Activated naive CD4-positive, alpha-beta T cell treated with anti-CD3 and anti-CD28 coated beads, Interleukin-2, amount 10 ng/mL, durations not matched to agents 7 days and 5 days (primary cell): ENCODE results near the gene SMU1.

ENCODE experiments used
- CTCF ChIA-PET: fragments of 350-600 bp; sonication (Branson Sonifier 250); formaldehyde crosslinking; loops from one replicate; lab custom pipeline; 2021; ENCODE audit warnings: antibody characterized with exemption; lab: Charles Lee
- DNase-seq: peaks from one replicate; pipeline ENCODE4 v3.0.0-alpha.2; 2020
- H3K27ac Mint-ChIP-seq: one replicate; pipeline ENCODE4 v1.8.0; 2021; ENCODE audit warnings: mild to moderate bottlenecking, moderate library complexity, mixed read lengths
- H3K27me3 Mint-ChIP-seq: one replicate; pipeline ENCODE4 v1.8.0; 2021; ENCODE audit warnings: mild to moderate bottlenecking, mixed read lengths
- H3K36me3 Mint-ChIP-seq: one replicate; pipeline ENCODE4 v1.8.0; 2021; ENCODE audit warnings: mixed read lengths
- H3K4me1 Mint-ChIP-seq: one replicate; pipeline ENCODE4 v1.8.0; 2021; ENCODE audit warnings: mixed read lengths
- H3K4me3 Mint-ChIP-seq: one replicate; pipeline ENCODE4 v1.8.0; 2021; ENCODE audit warnings: mild to moderate bottlenecking, moderate library complexity, mixed read lengths
- H3K9me3 Mint-ChIP-seq: one replicate; pipeline ENCODE4 v1.8.0; 2021; ENCODE audit warnings: mixed read lengths

The SMU1 gene

DNA sequence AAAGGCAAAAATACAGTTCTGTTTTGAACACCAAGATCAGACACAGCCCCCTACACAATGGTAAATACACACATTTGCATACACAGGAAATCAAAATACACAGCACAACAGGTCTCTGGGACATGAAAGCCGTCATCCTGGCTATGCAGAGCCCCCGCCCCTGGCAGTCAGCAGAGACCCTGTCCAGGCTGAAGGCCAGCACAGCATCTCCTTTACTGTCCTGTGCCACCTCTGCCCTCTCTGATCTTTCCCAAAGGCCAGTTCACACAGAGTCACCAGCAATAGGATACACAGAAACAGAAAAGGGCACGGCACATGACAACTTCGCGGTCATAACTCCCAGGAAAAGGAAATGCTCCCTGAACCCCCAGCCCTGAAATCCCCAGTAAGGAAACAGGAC is 34.2 kb upstream of the SMU1 start:
- no peak for DNase-seq
- no peak overlapping the region for H3K27ac Mint-ChIP-seq
- no peak overlapping the region for H3K4me3 Mint-ChIP-seq
- H3K9me3 Mint-ChIP-seq, result no peaks in the 10 kb centered on the region
- CTCF ChIA-PET, result no interaction called here
- peaks cover 27% of the 10 kb centered on the region for H3K36me3 Mint-ChIP-seq
- H3K4me1 Mint-ChIP-seq, result peaks cover 8% of the 10 kb centered on the region
- peaks cover 9% of the 10 kb centered on the region for H3K27me3 Mint-ChIP-seq

DNA sequence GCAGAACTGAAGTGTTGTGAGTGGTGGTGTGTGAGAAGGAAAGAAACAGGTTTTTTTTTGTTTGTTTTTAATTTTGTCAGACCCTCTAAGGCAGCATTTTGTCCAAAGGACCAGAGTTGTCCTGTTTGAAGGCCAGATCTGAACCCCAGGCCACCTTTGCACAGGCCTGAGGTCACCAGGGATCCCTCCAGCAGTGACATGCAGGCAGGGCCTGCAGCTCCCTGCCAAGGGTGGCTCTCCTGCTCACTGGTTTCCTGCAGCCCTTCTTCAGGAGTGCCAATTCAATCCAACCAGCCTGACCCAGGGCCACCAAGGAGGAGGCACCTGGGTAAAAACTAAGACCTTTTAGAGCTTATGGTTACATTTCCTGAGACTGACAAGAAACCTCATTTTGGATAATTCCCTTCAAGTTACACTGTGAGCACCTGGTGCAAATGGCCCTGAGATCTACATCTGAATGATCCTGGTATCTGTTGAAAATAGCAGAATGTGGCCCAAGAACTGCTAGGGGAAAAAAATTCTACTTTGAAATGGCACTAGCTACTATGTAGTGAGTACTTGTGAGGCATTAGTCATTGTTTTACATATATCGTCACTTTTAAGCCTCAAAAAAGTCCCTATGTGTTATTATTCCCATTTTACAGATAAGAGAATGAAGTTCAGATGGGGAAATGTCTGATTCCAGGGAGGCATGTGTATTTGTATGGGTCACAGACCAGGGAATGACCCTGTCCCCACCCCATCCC is 33.5 kb upstream of the SMU1 start:
- DNase-seq, result no peak
- H3K4me3 Mint-ChIP-seq, result no peak overlapping the region
- peaks cover 4% of the 10 kb centered on the region for H3K4me1 Mint-ChIP-seq
- CTCF ChIA-PET, result interaction anchor here (1.5 to 2.0 kb wide), 2 partner anchors 57 to 60 kb away, joined by 4 to 6 read pairs; partner anchors contain the start of gene B4GALT1
- H3K27me3 Mint-ChIP-seq, result peaks cover 9% of the 10 kb centered on the region
- no peaks in the 10 kb centered on the region for H3K9me3 Mint-ChIP-seq
- H3K36me3 Mint-ChIP-seq, result peaks cover 22% of the 10 kb centered on the region
- no peak overlapping the region for H3K27ac Mint-ChIP-seq

DNA sequence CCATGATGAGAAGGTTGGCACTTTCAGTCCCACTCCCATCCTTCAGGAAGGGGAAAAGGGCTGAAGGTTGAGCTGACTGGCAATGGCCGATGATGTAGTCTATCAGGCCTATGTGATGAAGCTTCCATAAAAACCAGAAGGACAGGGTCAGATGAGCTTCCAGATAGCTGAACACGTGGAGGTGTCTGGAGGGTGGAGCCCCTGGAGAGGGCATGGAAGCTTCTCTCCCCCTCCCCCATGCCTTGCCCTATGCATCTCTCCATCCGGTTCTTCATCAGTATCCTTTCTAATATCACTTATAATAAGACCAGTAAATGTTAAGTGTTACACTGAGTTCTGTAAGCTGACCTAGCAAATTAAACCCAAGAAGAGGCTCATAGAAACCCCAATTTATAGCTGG is 32.6 kb upstream of the SMU1 start:
- peaks cover 15% of the 10 kb centered on the region for H3K36me3 Mint-ChIP-seq
- CTCF ChIA-PET, result interaction anchor here (1.5 to 2.0 kb wide), 2 partner anchors 58 to 61 kb away, joined by 4 to 6 read pairs; partner anchors contain the start of gene B4GALT1

GRCh38 chr9:33108472-33108871 is 32.0 kb upstream of the SMU1 start:
- Mint-ChIP-seq H3K4me3 (no peak overlapping the region), H3K9me3 (no peaks in the 10 kb centered on the region), H3K4me1 (no peaks in the 10 kb centered on the region), H3K36me3 (peaks cover 9% of the 10 kb centered on the region), H3K27ac (no peak overlapping the region), H3K27me3 (peaks cover 9% of the 10 kb centered on the region)
- DNase-seq, result no peak
- CTCF ChIA-PET, result interaction anchor here (2.0 kb wide), 1 partner anchor 59 kb away, joined by 6 read pairs; the partner anchor contains the start of gene B4GALT1

More for the DNA sequence above, 32.6 kb upstream of the SMU1 start:
- DNase-seq, result no peak
- Mint-ChIP-seq H3K4me3 (no peak overlapping the region), H3K27me3 (peaks cover 9% of the 10 kb centered on the region), H3K4me1 (peaks cover 2% of the 10 kb centered on the region), H3K9me3 (no peaks in the 10 kb centered on the region), H3K27ac (no peak overlapping the region)

- no peak overlapping the region for H3K27ac Mint-ChIP-seq
- H3K4me3 Mint-ChIP-seq, result no peak overlapping the region
- CTCF ChIA-PET, result no interaction called here
Observed at GRCh38 chr9:33107762-33108161, 31.3 kb upstream of the SMU1 start.

GRCh38 chr9:33106827-33107621 is 30.6 kb upstream of the SMU1 start:
- CTCF ChIA-PET, result no interaction called here
- Mint-ChIP-seq H3K27me3 (peaks cover 12% of the 10 kb centered on the region), H3K9me3 (no peaks in the 10 kb centered on the region), H3K4me1 (no peaks in the 10 kb centered on the region), H3K27ac (no peak overlapping the region), H3K4me3 (no peak overlapping the region), H3K36me3 (peaks cover 2% of the 10 kb centered on the region)
- no peak for DNase-seq

More at GRCh38 chr9:33107762-33108161, 31.3 kb upstream of the SMU1 start:
- Mint-ChIP-seq H3K4me1 (no peaks in the 10 kb centered on the region), H3K36me3 (peaks cover 6% of the 10 kb centered on the region), H3K9me3 (no peaks in the 10 kb centered on the region), H3K27me3 (peaks cover 12% of the 10 kb centered on the region)
- DNase-seq, result no peak

DNA sequence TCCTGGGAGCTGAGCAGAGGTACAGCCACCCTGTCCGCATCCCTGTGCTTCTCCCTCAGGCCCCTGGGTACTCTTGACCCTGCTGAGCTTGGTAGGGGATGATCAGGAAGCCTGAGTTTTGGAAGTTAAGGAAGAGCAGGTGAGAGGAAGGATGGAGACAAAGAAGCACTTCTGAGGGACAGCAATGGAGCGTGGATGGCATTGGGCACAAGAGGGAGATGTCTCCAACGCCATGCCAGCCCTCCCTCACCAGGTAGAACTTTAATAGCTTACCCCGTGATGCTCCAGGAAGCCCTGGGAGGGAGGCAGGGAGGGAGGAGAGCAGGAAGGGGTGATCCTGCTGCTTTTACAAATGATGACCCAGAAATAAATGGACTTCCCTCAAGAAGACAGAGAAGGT is 29.9 kb upstream of the SMU1 start:
- Mint-ChIP-seq H3K4me1 (no peaks in the 10 kb centered on the region), H3K4me3 (no peak overlapping the region), H3K36me3 (no peaks in the 10 kb centered on the region), H3K27me3 (peaks cover 12% of the 10 kb centered on the region), H3K27ac (no peak overlapping the region), H3K9me3 (no peaks in the 10 kb centered on the region)
- no peak for DNase-seq
- CTCF ChIA-PET, result no interaction called here

GRCh38 chr9:33105959-33106358 is 29.5 kb upstream of the SMU1 start:
- CTCF ChIA-PET, result no interaction called here
- no peaks in the 10 kb centered on the region for H3K4me1 Mint-ChIP-seq
- no peak overlapping the region for H3K27ac Mint-ChIP-seq
- no peak for DNase-seq
- no peak overlapping the region for H3K4me3 Mint-ChIP-seq
- peaks cover 12% of the 10 kb centered on the region for H3K27me3 Mint-ChIP-seq
- H3K9me3 Mint-ChIP-seq, result no peaks in the 10 kb centered on the region
- no peaks in the 10 kb centered on the region for H3K36me3 Mint-ChIP-seq

- no peak overlapping the region for H3K4me3 Mint-ChIP-seq
- no peaks in the 10 kb centered on the region for H3K4me1 Mint-ChIP-seq
- peaks cover 12% of the 10 kb centered on the region for H3K27me3 Mint-ChIP-seq
- H3K36me3 Mint-ChIP-seq, result no peaks in the 10 kb centered on the region
- H3K9me3 Mint-ChIP-seq, result no peaks in the 10 kb centered on the region
- H3K27ac Mint-ChIP-seq, result no peak overlapping the region
- CTCF ChIA-PET, result no interaction called here
- DNase-seq, result no peak
Observed at GRCh38 chr9:33105504-33105903, 29.0 kb upstream of the SMU1 start.

GRCh38 chr9:33104401-33104800 is 27.9 kb upstream of the SMU1 start:
- H3K9me3 Mint-ChIP-seq, result no peaks in the 10 kb centered on the region
- H3K4me3 Mint-ChIP-seq, result no peak overlapping the region
- H3K27ac Mint-ChIP-seq, result no peak overlapping the region
- CTCF ChIA-PET, result no interaction called here
- no peaks in the 10 kb centered on the region for H3K36me3 Mint-ChIP-seq
- DNase-seq, result no peak
- H3K27me3 Mint-ChIP-seq, result peaks cover 12% of the 10 kb centered on the region
- H3K4me1 Mint-ChIP-seq, result no peaks in the 10 kb centered on the region

DNA sequence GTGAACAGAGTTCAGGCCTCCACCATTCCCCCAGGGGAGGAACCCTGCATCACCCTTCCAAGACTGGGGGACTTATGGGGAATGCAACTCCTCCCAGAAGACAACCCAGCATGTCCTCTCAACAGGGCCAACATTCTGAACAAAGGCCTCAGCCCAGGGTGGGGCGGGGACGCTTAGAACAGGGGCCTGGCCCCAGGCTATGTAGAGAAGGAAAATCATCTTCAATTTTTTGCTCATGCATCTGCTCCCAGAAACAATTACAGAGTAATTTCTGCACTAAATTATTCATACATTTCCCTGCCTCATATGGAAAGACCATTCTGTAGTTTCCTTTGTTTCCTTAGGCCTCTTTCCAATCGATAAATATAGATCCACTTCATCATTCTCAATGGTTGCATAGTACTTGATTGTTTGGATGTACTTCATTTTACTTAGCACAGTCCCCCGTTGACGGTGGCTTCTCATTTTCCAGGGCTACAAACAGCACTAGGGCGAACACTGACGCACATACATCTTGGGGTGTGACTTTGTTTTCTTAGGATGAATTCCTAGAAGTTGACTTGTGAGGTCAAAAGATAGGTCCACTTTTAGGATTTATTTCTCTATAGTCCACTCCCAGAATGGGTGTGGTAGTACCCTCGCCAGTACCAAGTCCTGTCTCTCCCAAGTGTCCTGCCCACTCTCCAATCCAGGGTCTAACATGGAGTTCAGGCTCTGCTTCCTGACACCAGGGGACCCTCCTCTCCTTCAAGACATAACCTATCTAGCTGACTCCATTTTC is 27.2 kb upstream of the SMU1 start:
- Mint-ChIP-seq H3K4me3 (no peak overlapping the region), H3K36me3 (no peaks in the 10 kb centered on the region), H3K27ac (no peak overlapping the region), H3K9me3 (no peaks in the 10 kb centered on the region), H3K4me1 (no peaks in the 10 kb centered on the region), H3K27me3 (peaks cover 12% of the 10 kb centered on the region)
- CTCF ChIA-PET, result no interaction called here
- DNase-seq, result no peak

DNA sequence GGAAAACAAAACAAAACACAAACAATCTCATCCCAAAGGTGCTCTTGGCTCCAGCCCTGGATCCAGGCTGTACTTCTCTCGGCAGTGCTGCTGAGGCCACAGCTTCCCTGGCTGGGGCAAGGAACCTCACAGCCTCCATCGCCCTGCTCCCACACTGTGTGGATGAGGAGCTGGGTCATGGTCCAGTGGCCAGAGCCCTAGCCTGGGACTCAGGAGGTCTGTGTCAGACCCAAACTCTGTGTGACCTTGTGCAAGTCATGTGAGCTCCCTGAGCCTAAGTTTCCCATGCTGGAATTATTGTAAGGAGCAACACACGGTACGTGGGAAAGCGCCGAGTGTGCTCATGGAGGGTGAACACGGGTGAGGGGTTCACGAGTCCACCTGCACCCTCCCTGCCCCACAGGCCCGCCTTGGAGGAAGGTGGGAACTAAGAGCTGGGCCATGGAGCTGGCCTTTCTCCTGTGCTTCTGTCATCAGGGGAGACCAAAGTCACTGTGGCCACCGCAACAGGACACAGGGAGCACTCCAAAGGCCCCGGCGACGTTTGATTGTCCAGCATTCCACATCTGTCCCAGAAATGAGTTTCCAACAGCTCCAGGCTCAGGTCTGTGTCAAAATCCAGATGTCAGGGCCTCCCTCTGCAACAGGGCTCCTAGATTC is 26.2 kb upstream of the SMU1 start:
- no peak overlapping the region for H3K27ac Mint-ChIP-seq
- no peaks in the 10 kb centered on the region for H3K9me3 Mint-ChIP-seq
- H3K4me1 Mint-ChIP-seq, result no peaks in the 10 kb centered on the region
- peaks cover 12% of the 10 kb centered on the region for H3K27me3 Mint-ChIP-seq
- no peaks in the 10 kb centered on the region for H3K36me3 Mint-ChIP-seq
- H3K4me3 Mint-ChIP-seq, result no peak overlapping the region
- CTCF ChIA-PET, result no interaction called here
- DNase-seq, result no peak

GRCh38 chr9:33101104-33101951 is 24.9 kb upstream of the SMU1 start:
- Mint-ChIP-seq H3K36me3 (no peaks in the 10 kb centered on the region), H3K4me1 (no peaks in the 10 kb centered on the region), H3K27me3 (peaks cover 6% of the 10 kb centered on the region), H3K27ac (no peak overlapping the region), H3K4me3 (no peak overlapping the region), H3K9me3 (no peaks in the 10 kb centered on the region)
- DNase-seq, result no peak
- CTCF ChIA-PET, result no interaction called here
